ENCODE results near the gene ITGA11. TPM values are rescaled to one million over a fixed set of nuclear protein-coding genes. Genes with fewer than 3 reads are reported as not detected.

The ITGA11 gene
- total and polyA plus RNA-seq, 10 donors = 0.27 to 17.2 (median 5.8) TPM

DNA sequence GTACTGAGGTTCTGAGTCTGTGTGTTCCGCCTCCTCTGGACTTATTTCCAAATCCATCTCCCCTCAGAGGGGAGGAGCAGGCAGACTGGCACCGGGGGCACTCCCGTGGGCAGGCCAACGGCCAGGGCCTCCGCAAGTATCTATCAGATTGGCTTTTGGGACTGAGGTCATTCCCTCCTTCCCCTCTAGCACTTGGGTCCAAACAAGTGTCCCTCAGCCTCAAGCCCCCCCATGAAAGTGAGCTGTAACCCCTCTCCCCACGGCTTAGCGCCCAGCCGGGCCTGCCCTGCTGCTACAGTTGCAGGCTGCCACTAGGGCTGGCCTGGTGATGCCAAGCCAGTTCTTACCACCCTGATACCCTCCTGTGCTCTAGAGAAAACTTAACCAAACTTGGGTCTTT is 17.4 kb downstream of the ITGA11 start:
- intact Hi-C loops (cut with DNase I; ENCODE audit: low total_unique reads) = no loop called here
- Histone ChIP-seq H3K4me3 (no peak overlapping the region), H3K27me3 (replicated peaks in 1 of 7) (no peaks in the 10 kb centered on the region), H3K27ac (peak overlapping the region in 4 of 8 donors; percentile 21 to 64 (median 50)), H3K4me1 (peaks cover 0 to 21% (median 7%) of the 10 kb centered on the region in 6 donors), H3K9me3 (no peaks in the 10 kb centered on the region), H3K36me3 (no peaks in the 10 kb centered on the region)
- TF ChIP-seq POLR2A (IDR thresholded peaks at IDR 0.05) (no peak), POLR2AphosphoS5 (IDR thresholded peaks at IDR 0.05) (no peak)
- TF ChIP-seq, protein P1, sequence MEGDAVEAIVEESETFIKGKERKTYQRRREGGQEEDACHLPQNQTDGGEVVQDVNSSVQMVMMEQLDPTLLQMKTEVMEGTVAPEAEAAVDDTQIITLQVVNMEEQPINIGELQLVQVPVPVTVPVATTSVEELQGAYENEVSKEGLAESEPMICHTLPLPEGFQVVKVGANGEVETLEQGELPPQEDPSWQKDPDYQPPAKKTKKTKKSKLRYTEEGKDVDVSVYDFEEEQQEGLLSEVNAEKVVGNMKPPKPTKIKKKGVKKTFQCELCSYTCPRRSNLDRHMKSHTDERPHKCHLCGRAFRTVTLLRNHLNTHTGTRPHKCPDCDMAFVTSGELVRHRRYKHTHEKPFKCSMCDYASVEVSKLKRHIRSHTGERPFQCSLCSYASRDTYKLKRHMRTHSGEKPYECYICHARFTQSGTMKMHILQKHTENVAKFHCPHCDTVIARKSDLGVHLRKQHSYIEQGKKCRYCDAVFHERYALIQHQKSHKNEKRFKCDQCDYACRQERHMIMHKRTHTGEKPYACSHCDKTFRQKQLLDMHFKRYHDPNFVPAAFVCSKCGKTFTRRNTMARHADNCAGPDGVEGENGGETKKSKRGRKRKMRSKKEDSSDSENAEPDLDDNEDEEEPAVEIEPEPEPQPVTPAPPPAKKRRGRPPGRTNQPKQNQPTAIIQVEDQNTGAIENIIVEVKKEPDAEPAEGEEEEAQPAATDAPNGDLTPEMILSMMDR (IDR thresholded peaks at IDR 0.05 in 8 of 11, conservative IDR thresholded peaks at IDR 0.05 in 3 of 11) = no peak
- no peak for DNase-seq
- WGBS, 5 donors = 81 to 88% (median 82%) methylated on average over 8 of the region's 8 CpGs

DNA sequence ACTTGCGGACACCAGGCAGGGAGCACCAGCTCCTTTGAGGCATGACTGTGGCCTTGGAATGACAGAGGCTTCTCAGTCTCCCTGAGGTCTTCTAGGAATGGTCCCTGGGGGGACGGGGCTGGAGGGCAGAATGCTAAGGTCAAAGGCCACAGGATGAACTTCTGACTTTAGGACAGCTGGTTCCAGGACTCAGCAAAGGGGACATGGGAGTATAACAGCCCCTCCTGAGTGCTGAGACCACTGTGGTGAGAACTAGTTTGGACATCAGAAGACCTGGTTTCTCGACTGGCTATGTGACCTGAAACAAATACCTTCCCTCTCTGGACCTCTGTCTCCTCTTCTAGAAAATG is 17.8 kb downstream of the ITGA11 start:
- Histone ChIP-seq H3K9me3 (no peaks in the 10 kb centered on the region), H3K36me3 (no peaks in the 10 kb centered on the region), H3K27ac (peak overlapping the region in 5 of 8 donors; percentile 21 to 64 (median 54)), H3K4me1 (peaks cover 0 to 17% (median 6%) of the 10 kb centered on the region in 6 donors), H3K4me3 (no peak overlapping the region), H3K27me3 (replicated peaks in 1 of 7) (no peaks in the 10 kb centered on the region)
- DNase-seq = no peak
- 79 to 85% (median 82%) methylated on average over 3 of the region's 3 CpGs for WGBS, 5 donors
- intact Hi-C loops (cut with DNase I; ENCODE audit: low total_unique reads) = no loop called here
- TF ChIP-seq, protein P1 (IDR thresholded peaks at IDR 0.05 in 8 of 11, conservative IDR thresholded peaks at IDR 0.05 in 3 of 11) = no peak
- TF ChIP-seq POLR2A (IDR thresholded peaks at IDR 0.05) = no peak
- no peak for TF ChIP-seq POLR2AphosphoS5 (IDR thresholded peaks at IDR 0.05)

DNA sequence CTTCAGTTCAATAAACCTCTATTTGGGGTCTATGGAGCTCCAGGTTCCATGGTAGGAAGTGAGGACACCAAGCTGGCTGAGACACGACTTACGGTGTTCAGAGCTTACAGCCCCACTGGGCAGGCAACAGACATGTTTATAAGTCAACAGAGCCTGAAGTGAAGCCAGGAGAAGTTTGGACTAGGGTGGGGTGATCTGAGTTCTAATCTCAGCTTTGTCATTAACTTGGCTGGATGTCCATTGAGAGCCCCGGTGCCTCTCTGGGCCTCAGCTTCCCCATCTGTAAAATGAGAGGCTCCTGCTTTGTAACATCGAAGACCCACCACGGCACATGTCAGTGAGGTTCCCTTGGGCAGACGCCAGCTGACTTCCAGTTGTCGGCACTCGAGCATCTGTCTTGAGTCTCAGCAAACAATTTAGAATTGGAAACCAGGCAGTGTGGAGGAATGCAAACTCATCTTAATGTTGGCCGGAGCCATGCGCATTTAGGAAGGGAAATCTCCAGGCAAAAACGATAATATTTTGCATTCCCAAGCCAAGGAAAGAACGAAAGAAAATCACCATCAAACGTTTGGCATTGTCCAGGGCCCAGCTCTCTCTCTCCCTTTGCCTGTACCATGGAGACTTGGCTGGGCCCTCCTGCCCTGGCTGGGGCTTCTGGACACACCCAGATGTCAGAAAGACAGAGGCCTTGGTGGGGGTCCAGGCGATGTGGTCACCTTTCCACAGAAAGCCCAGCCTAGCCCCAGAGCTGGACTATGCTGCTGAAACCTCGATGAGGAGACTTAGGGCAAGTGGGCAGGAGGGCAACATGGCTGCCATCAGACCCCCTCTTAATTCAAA is 18.4 kb downstream of the ITGA11 start:
- Histone ChIP-seq H3K9me3 (no peaks in the 10 kb centered on the region), H3K4me1 (peaks cover 0 to 12% (median 2%) of the 10 kb centered on the region in 6 donors), H3K27ac (peak overlapping the region in 5 of 8 donors; percentile 21 to 64 (median 54)), H3K4me3 (no peak overlapping the region), H3K36me3 (no peaks in the 10 kb centered on the region), H3K27me3 (replicated peaks in 1 of 7) (no peaks in the 10 kb centered on the region)
- no peak for DNase-seq
- WGBS, 5 donors = 70 to 88% (median 85%) methylated on average over 15 of the region's 15 CpGs
- TF ChIP-seq, protein P1 (IDR thresholded peaks at IDR 0.05 in 8 of 11, conservative IDR thresholded peaks at IDR 0.05 in 3 of 11) = no peak
- TF ChIP-seq POLR2A (IDR thresholded peaks at IDR 0.05) (no peak), POLR2AphosphoS5 (IDR thresholded peaks at IDR 0.05) (no peak)
- intact Hi-C loops (cut with DNase I; ENCODE audit: low total_unique reads) = no loop called here

DNA sequence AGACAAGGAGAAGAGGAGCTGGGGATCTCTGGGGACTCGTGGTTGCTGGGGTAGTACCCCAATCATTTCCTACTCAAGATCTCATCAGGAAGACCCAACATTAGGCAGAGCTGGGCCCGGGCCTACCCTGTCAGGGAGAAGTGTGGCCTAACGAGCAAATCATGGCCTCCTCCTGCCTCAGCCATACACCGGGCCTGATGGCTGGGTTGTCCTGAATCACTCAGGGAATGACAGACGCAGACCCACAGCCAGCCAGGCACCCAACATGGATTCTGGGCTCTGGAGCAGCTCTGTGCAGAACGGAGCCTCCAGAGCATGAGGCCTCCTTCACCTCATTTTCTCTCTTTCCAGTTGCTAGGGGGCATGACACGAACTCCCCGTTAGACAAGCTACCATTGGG is 19.7 kb downstream of the ITGA11 start:
- TF ChIP-seq POLR2A (IDR thresholded peaks at IDR 0.05) (no peak), POLR2AphosphoS5 (IDR thresholded peaks at IDR 0.05) (no peak)
- TF ChIP-seq, protein P1 (IDR thresholded peaks at IDR 0.05 in 8 of 11, conservative IDR thresholded peaks at IDR 0.05 in 3 of 11) = no peak
- intact Hi-C loops (cut with DNase I; ENCODE audit: low total_unique reads) = no loop called here
- Histone ChIP-seq H3K4me3 (no peak overlapping the region), H3K9me3 (no peaks in the 10 kb centered on the region), H3K27ac (no peak overlapping the region), H3K36me3 (no peaks in the 10 kb centered on the region), H3K27me3 (replicated peaks in 1 of 7) (no peaks in the 10 kb centered on the region), H3K4me1 (peaks cover 0 to 7% (median 0%) of the 10 kb centered on the region in 6 donors)
- 79 to 95% (median 82%) methylated on average over 8 of the region's 8 CpGs for WGBS, 5 donors
- DNase-seq = peak; percentile 42

Data from spleen (tissue), 11 donors.